ENCODE measurements around the gene CNTN4.
"Not testable (repeated sequence)": the region's sequence is repeated elsewhere in the genome, so short reads cannot be mapped to it uniquely, and the experiment has no call there.

The CNTN4 gene

GRCh38 chr3:2727610-2728318 is 629.1 kb downstream of the CNTN4 start:
- no peak for DNase-seq

- no peak for DNase-seq
Observed at GRCh38 chr3:2731843-2732242, 633.2 kb downstream of the CNTN4 start.

- no peak for DNase-seq
Observed at GRCh38 chr3:2735392-2735894, 636.8 kb downstream of the CNTN4 start.

- DNase-seq, result no peak
Observed at GRCh38 chr3:2741516-2741915, 642.9 kb downstream of the CNTN4 start.

GRCh38 chr3:2765002-2765579 is 666.4 kb downstream of the CNTN4 start:
- no peak for DNase-seq

DNA sequence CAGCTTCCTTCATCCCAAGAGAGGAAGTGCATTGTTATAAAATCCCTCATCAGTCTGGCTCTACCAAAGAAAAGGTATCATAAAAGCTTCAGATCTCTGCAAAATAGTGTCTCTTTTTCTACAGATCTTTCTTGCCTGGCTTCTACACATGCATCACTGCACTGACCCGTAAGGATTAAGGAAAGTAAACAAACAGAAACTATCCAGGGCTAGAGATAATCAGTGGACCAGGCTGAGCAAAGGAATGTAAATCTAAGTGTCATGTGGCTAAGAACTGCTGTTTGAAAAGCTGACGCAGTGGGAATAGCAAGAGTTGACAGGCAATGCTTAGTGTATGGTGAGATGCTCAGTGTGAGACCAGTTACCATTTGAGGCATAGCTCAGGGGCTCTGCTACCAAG is 671.8 kb downstream of the CNTN4 start:
- no peak for DNase-seq

DNA sequence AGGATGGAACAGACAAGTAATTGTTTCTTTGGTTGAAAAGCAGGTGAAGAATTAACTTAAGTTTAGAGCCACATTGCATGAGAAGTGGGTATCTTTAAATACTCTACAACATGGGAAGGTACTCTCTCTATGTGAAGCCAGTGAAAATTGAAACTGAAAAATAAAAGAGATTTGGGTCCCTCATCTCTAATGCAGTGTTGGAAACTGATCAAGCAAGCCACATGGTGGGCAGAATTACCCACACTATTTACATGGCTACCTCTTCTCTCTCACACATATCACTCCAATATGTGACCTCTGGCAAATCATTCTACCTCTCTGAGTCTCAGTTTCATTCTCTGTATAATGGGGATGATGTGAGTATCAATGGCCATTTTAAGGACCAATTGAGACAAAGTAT is 672.5 kb downstream of the CNTN4 start:
- no peak for DNase-seq

- DNase-seq, result no peak
Observed at GRCh38 chr3:2771741-2772140, 673.1 kb downstream of the CNTN4 start.

- no peak for DNase-seq
Observed at GRCh38 chr3:2772803-2773202, 674.1 kb downstream of the CNTN4 start.

DNA sequence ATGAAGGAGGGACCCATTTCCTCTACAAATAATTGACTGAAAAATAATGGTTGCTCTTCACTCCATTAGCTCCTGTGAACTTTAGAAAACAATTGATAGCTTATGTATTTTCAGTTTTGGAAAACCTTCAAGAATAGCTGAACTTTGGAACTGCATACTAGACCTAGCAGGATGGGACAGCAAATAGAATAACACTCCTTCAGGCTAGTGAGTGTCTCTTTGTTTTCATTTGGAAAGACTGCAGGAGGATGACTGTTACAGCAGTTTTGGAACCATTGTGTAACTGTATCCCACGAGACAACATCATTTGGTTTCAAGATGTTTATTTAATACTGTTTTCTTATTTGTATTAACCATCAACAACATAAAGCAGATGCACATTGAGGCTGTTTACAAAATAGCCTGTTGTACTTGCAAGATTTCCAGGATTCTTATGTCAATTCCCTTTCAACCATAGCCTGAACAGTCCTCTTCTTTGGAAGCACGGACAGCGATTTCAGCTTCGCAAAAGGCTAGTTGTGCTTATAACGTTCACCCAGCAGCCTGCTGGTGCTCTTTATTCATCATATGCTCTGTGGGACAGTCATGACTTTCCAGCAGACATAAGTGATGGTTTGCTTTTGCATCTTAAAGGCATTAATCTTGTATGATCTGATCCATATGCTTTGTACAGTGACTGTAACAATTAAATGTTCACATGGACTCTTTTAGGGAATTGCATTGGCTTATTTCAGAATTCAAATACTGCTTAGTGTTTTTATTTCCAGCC is 676.0 kb downstream of the CNTN4 start:
- DNase-seq, result no peak

DNA sequence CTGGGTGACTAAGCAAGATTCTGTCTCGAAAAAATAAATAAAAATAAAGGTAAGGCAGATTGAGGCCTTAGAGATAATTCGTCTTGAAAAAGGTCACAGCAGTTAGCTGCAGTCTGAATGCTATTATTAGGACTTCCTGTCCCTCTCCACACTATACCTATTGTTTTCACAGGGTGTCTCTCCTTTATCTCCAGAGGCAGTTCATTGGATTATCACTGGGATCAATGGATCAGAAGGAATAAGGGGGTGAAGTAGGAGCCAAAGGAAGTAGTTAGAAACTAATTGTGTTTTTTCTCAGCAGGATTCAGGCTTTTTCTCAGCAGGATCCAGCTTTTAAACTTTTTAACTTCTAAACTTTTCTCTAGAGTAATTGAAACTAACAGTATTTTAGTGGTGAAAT is 684.6 kb downstream of the CNTN4 start:
- DNase-seq, result no peak

DNA sequence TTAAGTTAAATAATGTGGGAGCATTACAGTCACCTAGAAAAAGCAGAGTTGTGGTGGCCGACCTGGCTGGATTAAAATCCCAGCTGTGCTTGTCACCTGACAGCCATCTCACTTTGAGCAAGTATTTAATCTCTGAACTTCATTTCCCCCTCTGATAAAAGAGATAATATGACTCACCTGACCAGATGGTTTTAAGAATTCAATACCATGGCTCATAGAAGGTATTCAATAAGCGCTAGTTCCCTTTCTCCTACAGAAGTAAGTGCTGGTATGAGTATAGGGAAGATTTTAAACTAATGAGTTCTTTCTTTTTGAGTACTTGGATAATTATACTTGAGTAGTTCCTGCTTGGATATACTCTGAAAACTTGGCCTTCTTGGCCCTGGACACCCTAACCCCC is 686.0 kb downstream of the CNTN4 start:
- DNase-seq, result no peak

DNA sequence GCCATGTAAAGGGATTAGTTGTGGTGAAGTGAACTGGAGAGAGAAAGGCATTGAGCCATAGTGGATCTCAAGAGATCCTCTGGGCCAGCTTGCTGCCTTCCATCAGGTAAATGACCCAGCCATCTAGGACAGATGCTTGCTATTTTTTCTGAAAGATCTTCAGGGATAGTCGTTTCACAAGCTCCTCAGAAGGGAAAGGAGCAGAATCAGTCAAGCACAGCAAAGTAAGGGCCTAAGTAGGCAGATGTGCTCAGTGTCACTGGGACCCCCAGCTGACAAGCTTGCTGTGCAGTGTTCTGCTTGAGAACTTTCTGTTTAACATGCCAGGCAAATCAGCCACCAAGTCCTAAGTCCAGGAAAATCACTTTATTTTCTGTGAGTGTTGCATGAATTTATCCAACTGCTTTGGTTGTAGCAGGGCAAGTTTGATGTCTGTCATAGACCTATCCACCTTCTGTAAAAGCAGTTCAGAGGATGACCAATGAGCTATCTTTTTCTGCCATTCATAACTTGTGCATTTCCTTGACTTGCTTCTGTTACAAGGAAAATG is 691.7 kb downstream of the CNTN4 start:
- DNase-seq, result no peak

DNA sequence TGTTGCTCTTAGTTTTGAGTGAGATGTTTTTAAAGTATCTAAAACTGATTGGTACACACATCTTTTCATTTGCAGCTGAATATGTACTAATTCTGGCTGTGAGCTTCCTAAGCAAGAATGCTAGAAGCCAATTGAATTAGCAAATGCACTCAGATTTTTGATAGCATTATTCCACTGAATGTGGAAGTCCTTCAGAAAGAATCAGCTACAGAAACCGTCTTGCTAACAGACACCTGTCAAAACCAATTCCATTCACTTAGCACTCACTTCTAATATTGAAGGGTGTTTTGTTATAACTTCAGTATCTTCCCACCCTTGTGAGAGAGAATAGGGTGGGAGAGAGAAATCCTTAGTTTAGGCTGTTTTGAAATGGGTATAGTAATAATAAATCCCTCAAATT is 693.8 kb downstream of the CNTN4 start:
- DNase-seq, result no peak

DNA sequence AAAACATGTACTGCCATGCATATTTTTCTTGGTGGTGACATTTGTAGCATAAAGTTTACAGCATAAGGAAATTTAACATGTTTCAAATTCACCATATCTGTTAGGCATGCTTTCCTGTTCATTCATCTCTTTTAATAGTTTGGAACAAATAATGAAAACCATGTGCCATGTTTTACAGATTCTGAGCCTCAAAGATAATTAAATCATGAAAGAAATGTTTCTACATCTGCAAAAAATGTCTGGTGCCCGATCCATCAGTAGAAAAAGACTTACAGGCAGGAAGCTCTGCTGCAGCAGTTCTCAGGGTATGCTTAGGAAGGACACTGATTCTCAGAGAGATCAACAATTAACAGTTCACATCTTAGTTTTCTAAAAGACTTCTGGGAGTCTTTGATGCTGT is 695.3 kb downstream of the CNTN4 start:
- DNase-seq, result no peak

DNA sequence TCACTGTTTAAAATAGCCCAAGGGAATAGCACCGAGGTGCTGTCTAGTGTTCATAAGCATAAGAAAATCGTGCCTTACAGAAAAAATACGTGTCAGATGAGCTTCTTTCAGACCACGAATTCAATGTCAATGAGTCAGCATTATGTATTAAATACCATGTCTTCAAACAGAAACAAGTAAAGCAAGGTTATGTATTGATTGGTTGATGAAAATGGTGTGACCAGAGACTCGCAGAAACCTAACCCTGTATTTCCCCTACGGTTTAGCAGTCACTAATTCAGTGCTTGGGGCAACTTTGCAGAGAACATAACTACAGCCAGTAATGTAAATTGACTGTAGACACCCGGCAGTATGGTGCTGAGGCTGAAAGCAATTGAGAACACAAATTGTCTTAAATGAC is 703.8 kb downstream of the CNTN4 start:
- no peak for DNase-seq

- no peak for DNase-seq
Observed at GRCh38 chr3:2807514-2807913, 708.8 kb downstream of the CNTN4 start.

GRCh38 chr3:2810723-2811122 is 712.1 kb downstream of the CNTN4 start:
- DNase-seq, result no peak

DNA sequence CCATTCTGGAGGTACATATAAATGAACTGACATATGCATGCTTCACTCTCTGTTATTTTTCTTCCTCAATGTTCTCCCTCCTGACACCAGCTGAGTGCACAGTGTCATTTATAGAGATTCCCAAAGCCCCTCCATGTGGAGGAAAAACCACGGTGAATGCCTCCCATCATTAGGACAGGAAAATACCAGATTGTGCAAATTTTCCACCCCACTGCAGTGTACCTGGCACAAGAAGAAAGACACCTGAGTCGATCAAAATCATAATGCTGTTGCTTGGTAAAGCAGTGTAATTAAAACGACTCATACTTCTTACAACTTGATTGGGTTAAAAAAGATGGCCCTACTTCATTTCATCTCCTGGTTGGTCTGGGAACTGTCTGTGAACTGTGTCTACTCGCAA is 720.9 kb downstream of the CNTN4 start:
- DNase-seq, result no peak

- not testable (repeated sequence) for DNase-seq
Observed at GRCh38 chr3:2820982-2821381, 722.3 kb downstream of the CNTN4 start.

- DNase-seq, result no peak
Observed at GRCh38 chr3:2822611-2823010, 723.9 kb downstream of the CNTN4 start.

- DNase-seq, result no peak
Observed at GRCh38 chr3:2823031-2823430, 724.4 kb downstream of the CNTN4 start.

DNA sequence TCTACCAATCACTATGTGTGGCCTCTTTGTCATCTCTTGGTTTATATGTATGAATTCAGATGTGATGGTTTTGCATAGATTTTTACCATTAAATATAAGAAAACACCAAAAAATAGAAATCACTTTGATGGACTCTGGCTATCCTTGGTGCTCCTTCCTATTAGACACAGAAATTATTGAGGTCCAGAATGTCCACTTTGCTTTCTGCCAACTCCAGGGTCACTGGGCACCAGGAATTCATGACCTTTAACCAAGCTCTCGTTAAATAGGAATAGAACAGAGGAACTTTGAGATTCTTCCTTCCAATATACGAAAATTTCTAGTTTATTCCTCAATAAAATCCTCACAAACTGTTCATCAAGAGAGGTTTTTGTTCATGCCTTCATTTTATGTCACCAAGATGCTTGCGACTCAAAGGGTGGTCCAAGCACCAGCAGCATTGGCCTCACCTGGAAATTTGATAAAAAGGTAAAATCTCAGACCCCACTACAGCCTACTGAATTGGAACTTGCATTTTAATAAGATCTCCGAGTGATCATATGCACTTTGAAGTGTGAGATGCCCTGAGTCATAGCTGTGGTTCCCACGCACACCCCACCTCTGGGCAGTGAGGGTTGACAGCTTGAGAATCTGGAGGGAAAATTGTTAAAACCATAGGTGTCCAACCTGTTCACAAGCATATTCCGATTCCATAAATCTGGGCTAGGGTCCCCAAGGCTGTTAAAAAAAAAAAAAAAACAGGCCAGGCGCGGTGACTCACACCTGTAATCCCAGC is 725.0 kb downstream of the CNTN4 start:
- no peak for DNase-seq

Measured in activated CD8-positive, alpha-beta memory T cell treated with anti-CD3 and anti-CD28 coated beads, Interleukin-2, amount 50 U/mL, for 48 hours (primary cell).